ENCODE measurements around the gene KIAA0513. TPM values are rescaled to one million over a fixed set of nuclear protein-coding genes. Genes with fewer than 3 reads are reported as not detected.
A peak's percentile ranks its signal among the peaks of the same experiment; 100 is the strongest.

KIAA0513 gene
- total and polyA plus RNA-seq, 10 donors = 1.7 to 30.0 (median 21.9) TPM

DNA sequence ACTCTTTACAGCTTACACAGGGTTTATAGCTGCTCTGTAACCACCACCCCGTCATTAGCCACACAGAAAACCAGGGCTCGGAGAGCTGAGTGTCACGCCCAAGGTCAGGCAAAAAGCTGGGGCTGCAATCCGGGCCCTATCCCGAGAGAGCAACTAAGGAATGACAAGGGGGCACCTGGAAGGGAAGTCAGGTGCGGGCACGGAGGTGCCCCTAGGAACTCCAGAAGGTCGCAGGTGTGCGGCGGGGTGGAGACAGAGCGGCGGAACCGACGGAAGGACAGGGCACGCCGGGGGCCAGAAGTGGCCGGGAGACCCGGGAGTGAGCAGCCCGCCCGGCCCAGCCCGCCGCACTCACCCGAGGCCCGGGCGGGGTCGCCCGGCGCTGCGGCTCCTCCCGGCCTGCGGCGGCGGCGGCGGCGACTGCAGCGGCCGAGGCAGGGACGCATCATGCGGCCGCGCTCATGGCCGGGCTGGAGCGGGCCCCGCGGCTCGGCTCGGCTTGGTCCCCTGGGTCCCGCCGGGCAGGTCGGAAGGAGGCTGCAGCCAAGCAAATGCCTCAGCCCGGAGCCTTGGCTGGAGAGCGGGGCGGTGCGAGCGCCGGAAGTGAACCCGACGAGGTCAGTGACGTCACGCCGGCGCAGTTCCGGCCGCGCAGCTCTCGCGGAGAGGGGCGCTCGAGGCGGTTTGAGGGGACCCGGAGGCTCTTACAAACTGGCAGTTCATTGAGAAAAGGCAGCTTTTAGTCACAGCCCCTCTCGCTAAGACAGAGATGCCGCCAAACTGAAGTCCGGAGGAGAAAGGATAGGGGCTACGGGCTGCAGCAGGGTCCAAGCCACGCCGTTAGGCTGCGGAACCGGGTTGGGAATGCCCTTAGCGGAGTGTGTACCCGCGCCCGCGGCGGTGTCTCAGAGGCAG is 16.4 kb upstream of the KIAA0513 start, which contains the start of gene ZDHHC7:
TSS of gene ZDHHC7 (minus strand) at position 605 of the 915 bp plus-strand sequence. CDS start 20,917 bp downstream, outside the sequence.
- Histone ChIP-seq H3K9me3 (no peaks in the 10 kb centered on the region), H3K27ac (peak within 1 kb of the TSS; percentile 93 to 98 (median 97)), H3K36me3 (peaks cover 0 to 7% (median under 1%) of the 10 kb centered on the region in 6 donors), H3K4me3 (peak within 1 kb of the TSS; percentile 68 to 89 (median 79)), H3K27me3 (replicated peaks in 1 of 7) (no peaks in the 10 kb centered on the region), H3K4me1 (peaks cover 27 to 78% (median 48%) of the 10 kb centered on the region in 6 donors)
- DNase-seq = peak; percentile 96
- intact Hi-C loops (cut with DNase I; ENCODE audit: low total_unique reads) = no loop called here
- 0% methylated on average over 30 to 86 of the region's 86 CpGs for WGBS, 5 donors
- peak; percentile 97 to 98 (median 97) for TF ChIP-seq POLR2AphosphoS5 (IDR thresholded peaks at IDR 0.05)
- TF ChIP-seq, protein P1, sequence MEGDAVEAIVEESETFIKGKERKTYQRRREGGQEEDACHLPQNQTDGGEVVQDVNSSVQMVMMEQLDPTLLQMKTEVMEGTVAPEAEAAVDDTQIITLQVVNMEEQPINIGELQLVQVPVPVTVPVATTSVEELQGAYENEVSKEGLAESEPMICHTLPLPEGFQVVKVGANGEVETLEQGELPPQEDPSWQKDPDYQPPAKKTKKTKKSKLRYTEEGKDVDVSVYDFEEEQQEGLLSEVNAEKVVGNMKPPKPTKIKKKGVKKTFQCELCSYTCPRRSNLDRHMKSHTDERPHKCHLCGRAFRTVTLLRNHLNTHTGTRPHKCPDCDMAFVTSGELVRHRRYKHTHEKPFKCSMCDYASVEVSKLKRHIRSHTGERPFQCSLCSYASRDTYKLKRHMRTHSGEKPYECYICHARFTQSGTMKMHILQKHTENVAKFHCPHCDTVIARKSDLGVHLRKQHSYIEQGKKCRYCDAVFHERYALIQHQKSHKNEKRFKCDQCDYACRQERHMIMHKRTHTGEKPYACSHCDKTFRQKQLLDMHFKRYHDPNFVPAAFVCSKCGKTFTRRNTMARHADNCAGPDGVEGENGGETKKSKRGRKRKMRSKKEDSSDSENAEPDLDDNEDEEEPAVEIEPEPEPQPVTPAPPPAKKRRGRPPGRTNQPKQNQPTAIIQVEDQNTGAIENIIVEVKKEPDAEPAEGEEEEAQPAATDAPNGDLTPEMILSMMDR (IDR thresholded peaks at IDR 0.05 in 8 of 11, conservative IDR thresholded peaks at IDR 0.05 in 3 of 11) = peak in 1 of 11 experiments; percentile 7
- peak; percentile 71 to 89 (median 78) for TF ChIP-seq POLR2A (IDR thresholded peaks at IDR 0.05)

DNA sequence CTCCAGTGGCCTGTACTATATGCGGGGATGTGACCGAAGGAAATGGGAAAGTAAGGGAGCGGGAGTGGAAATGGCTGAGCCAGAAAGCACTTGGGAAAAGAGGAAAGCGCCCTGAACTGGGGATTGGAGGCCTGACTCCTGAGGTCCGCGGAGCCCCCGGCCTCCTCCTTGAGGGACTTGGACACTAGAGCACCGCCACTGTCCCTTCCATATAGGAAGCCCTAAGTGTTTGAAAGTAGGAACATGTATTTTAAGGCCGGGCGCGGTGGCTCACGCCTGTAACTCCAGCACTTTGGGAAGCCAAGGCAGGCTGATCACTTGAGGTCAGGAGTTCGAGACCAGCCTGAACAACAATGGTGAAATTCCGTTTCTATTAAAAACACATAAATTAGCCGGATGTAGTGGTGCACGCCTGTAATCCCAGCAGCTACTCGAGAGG is 15.7 kb upstream of the KIAA0513 start:
- no peaks in the 10 kb centered on the region for H3K9me3 ChIP-seq
- H3K27me3 ChIP-seq (replicated peaks in 1 of 7) = no peaks in the 10 kb centered on the region
- intact Hi-C loops (cut with DNase I; ENCODE audit: low total_unique reads) = no loop called here
- peak overlapping the region; percentile 68 to 89 (median 79) for H3K4me3 ChIP-seq
- no peak for TF ChIP-seq POLR2A (IDR thresholded peaks at IDR 0.05)
- TF ChIP-seq, protein P1 (IDR thresholded peaks at IDR 0.05 in 8 of 11, conservative IDR thresholded peaks at IDR 0.05 in 3 of 11) = no peak
- no peak for TF ChIP-seq POLR2AphosphoS5 (IDR thresholded peaks at IDR 0.05)
- DNase-seq = no peak
- peak overlapping the region; percentile 93 to 98 (median 97) for H3K27ac ChIP-seq
- 9 to 18% (median 13%) methylated on average over 17 of the region's 17 CpGs for WGBS, 5 donors
- H3K36me3 ChIP-seq = peaks cover 0 to under 1% (median 0%) of the 10 kb centered on the region in 6 donors
- peaks cover 27 to 78% (median 48%) of the 10 kb centered on the region in 6 donors for H3K4me1 ChIP-seq

DNA sequence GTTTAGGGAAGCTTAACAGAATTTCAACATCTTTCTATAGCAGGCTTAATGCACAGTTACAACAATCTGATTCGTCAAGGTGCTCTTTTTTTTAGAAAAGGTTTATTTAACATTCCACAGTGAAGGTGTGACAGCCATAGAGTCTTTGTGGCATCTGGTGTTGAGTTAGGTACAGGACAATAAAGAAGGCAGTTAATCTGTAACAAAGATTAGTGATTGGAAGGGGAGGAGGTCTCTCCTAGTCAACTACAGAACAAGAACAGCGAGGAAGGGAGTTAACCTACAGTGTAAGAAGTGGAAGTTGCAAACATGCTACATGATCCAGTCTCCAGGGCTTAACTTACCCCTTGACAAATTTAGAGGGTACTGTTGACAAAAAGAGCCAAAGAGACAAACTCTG is 13.3 kb upstream of the KIAA0513 start:
- H3K4me1 ChIP-seq = peaks cover 13 to 63% (median 29%) of the 10 kb centered on the region in 6 donors
- intact Hi-C loops (cut with DNase I; ENCODE audit: low total_unique reads) = no loop called here
- 51 to 78% (median 70%) methylated on average over 2 of the region's 2 CpGs for WGBS, 5 donors

More for the DNA sequence above, 13.3 kb upstream of the KIAA0513 start:
- Histone ChIP-seq H3K36me3 (no peaks in the 10 kb centered on the region), H3K4me3 (no peak overlapping the region), H3K9me3 (no peaks in the 10 kb centered on the region), H3K27me3 (replicated peaks in 1 of 7) (no peaks in the 10 kb centered on the region), H3K27ac (peak overlapping the region in 2 of 8 donors; percentile 34 to 43)
- no peak for DNase-seq
- TF ChIP-seq POLR2A (IDR thresholded peaks at IDR 0.05) (no peak), POLR2AphosphoS5 (IDR thresholded peaks at IDR 0.05) (no peak)
- TF ChIP-seq, protein P1 (IDR thresholded peaks at IDR 0.05 in 8 of 11, conservative IDR thresholded peaks at IDR 0.05 in 3 of 11) = no peak

Measured in spleen (tissue), 11 donors.